ENCODE data around the gene BTBD2. TPM values are rescaled to one million over a fixed set of nuclear protein-coding genes. Genes with fewer than 3 reads are reported as not detected.

The BTBD2 gene
- total and polyA plus RNA-seq, 2 of the 8 experiments (the other 6 are each of a cell fraction or from before 2014, with no cell fraction given) = 91.7 to 92.3 TPM

- TF ChIP-seq EZH2 (IDR thresholded peaks at IDR 0.05; ENCODE audit: low read depth, low read length, severe bottlenecking) (no peak), BACH1 (IDR thresholded peaks at IDR 0.05; ENCODE audit: low read length) (no peak), SAP30 (IDR thresholded peaks at IDR 0.05; ENCODE audit: insufficient read depth, insufficient replicate concordance, low read length) (no peak), NRF1 (IDR thresholded peaks at IDR 0.05; ENCODE audit: low read depth, low read length) (no peak), TBP (IDR thresholded peaks at IDR 0.05; ENCODE audit: low read depth, low read length) (no peak), SIX5 (IDR thresholded peaks at IDR 0.05; ENCODE audit: low read depth, low read length) (no peak), BCL11A (IDR thresholded peaks at IDR 0.05; ENCODE audit: low read depth in 2 of 2, low read length in 2 of 2) (no peak), KDM4A (IDR thresholded peaks at IDR 0.05; ENCODE audit: low read depth, low read length, severe bottlenecking) (no peak), YY1 (IDR thresholded peaks at IDR 0.05; ENCODE audit: low read depth, low read length) (no peak), MAX (IDR thresholded peaks at IDR 0.05) (no peak), CTBP2 (IDR thresholded peaks at IDR 0.05; ENCODE audit: borderline replicate concordance, insufficient read depth, insufficient read length, low read length) (no peak)
Observed at GRCh38 chr19:2059422-2060201, 44.1 kb upstream of the BTBD2 start (continued).
